Anterior cingulate cortex (tissue), 58 donors: ENCODE data around the gene CKAP2L.
"Not testable (repeated sequence)": the region's sequence is repeated elsewhere in the genome, so short reads cannot be mapped to it uniquely, and the experiment has no call there.

ENCODE experiments used
- DNase-seq, 58 donors: peaks; one replicate each; lab custom pipeline; 2025; lab: John Stamatoyannopoulos, UW

CKAP2L gene

GRCh38 chr2:112713926-112714325 lies 50.5 kb downstream of the CKAP2L start:
- no peak for DNase-seq

GRCh38 chr2:112713585-112713925 lies 50.9 kb downstream of the CKAP2L start:
- no peak for DNase-seq

- peak in 4 of 58 donors; percentile 9 to 39 (median 20) for DNase-seq
Measured at GRCh38 chr2:112712903-112713584, 51.4 kb downstream of the CKAP2L start.

- DNase-seq, result no peak
Measured at GRCh38 chr2:112712465-112712864, 51.9 kb downstream of the CKAP2L start.

GRCh38 chr2:112710956-112711750 lies 53.3 kb downstream of the CKAP2L start:
- no peak for DNase-seq

GRCh38 chr2:112709703-112710102 lies 54.7 kb downstream of the CKAP2L start:
- no peak for DNase-seq

- peak in 30 of 58 donors; percentile 15 to 76 (median 37) for DNase-seq
Measured at GRCh38 chr2:112708968-112709367, 55.4 kb downstream of the CKAP2L start.

- not testable (repeated sequence) for DNase-seq
Measured at GRCh38 chr2:112706947-112707346, 57.5 kb downstream of the CKAP2L start.

- DNase-seq, result no peak
Measured at GRCh38 chr2:112706170-112706664, 58.2 kb downstream of the CKAP2L start.

- no peak for DNase-seq
Measured at GRCh38 chr2:112705575-112705974, 58.8 kb downstream of the CKAP2L start.

- no peak for DNase-seq
Measured at GRCh38 chr2:112703684-112704083, 60.7 kb downstream of the CKAP2L start.

GRCh38 chr2:112701052-112701451 lies 63.4 kb downstream of the CKAP2L start:
- peak in 4 of 58 donors; percentile 5 to 14 (median 10) for DNase-seq

GRCh38 chr2:112699984-112700667 lies 64.3 kb downstream of the CKAP2L start:
- DNase-seq, result no peak

GRCh38 chr2:112698834-112699515 lies 65.4 kb downstream of the CKAP2L start:
- DNase-seq, result no peak

GRCh38 chr2:112694182-112694581 lies 70.2 kb downstream of the CKAP2L start:
- no peak for DNase-seq

GRCh38 chr2:112693596-112693995 lies 70.8 kb downstream of the CKAP2L start:
- DNase-seq, result no peak

GRCh38 chr2:112692918-112693317 lies 71.5 kb downstream of the CKAP2L start:
- no peak for DNase-seq

- DNase-seq, result no peak
Measured at GRCh38 chr2:112692495-112692911, 71.9 kb downstream of the CKAP2L start.

GRCh38 chr2:112691881-112692281 lies 72.5 kb downstream of the CKAP2L start:
- peak in 14 of 58 donors; percentile 13 to 68 (median 32) for DNase-seq

GRCh38 chr2:112690853-112691401 lies 73.5 kb downstream of the CKAP2L start:
- peak in 50 of 58 donors; percentile 12 to 72 (median 42) for DNase-seq
